Measurements from ENCODE around the gene CDH13. TPM values are rescaled to one million over a fixed set of nuclear protein-coding genes. Genes with fewer than 3 reads are reported as not detected.

CDH13 gene
- total RNA-seq, 1 donor from 2014 or later: not detected

DNA sequence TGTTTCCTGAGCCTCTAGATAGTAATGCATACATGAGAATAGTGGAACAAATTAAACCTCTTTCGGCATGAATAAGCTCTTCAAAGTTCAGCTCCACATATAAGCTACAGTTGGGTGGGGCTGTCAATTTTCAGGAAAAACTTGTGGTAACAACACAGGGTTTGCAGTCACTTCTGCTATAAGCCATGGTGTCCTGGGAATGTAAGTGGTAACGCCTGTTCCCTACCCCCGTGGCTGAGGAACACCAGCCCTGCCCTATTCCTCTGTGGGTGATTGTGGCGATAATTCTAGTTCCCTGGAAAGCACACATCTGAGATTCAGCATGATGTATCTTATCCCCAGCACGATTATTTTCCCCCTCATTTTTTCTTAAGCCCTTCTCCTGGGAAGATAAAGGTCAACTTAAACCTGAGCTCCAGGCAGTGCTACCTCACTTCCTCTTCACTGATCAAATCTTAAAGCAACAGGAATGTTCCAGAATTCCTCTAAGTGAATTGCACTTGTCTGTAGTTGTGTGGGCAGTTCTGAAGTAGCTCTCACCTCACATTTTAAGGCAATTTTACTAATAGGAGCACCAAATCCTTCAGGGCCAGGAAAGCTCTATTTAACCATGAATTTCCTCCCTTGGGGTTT is 680.3 kb downstream of the CDH13 start:
- Mint-ChIP-seq H3K27ac (no peak overlapping the region), H3K36me3 (ENCODE audit: low read depth) (no peaks in the 10 kb centered on the region), H3K27me3 (no peaks in the 10 kb centered on the region), H3K4me1 (no peaks in the 10 kb centered on the region), H3K4me3 (no peak overlapping the region), H3K9me3 (no peaks in the 10 kb centered on the region)
- intact Hi-C loops (cut with micrococcal nuclease): no loop called here
- DNase-seq: no peak

DNA sequence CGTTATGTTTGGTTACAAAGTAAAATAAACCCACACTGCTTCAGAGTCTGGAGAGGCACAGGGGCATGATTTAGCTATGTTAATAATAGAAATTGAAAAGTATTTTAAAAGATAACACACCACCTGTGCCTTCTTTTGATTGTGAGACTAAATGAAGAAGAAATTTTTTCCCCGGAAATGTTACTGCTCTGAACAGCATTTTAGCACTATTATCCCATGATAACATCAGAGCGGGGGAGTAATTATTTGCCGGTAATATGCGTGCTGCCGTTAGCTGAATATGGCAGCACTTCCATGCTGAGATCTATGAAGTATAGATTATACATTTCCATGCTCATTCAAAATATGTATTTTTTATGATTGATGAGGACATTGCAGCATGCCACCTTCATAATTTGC is 680.8 kb downstream of the CDH13 start:
- H3K27ac Mint-ChIP-seq: no peak overlapping the region
- no peaks in the 10 kb centered on the region for H3K36me3 Mint-ChIP-seq (ENCODE audit: low read depth)
- H3K9me3 Mint-ChIP-seq: no peaks in the 10 kb centered on the region
- H3K4me3 Mint-ChIP-seq: no peak overlapping the region
- no peaks in the 10 kb centered on the region for H3K27me3 Mint-ChIP-seq
- no peaks in the 10 kb centered on the region for H3K4me1 Mint-ChIP-seq
- intact Hi-C loops (cut with micrococcal nuclease): no loop called here
- DNase-seq: no peak

GRCh38 chr16:83308414-83308813 is 681.6 kb downstream of the CDH13 start:
- H3K9me3 Mint-ChIP-seq: no peaks in the 10 kb centered on the region
- intact Hi-C loops (cut with micrococcal nuclease): no loop called here
- no peak for DNase-seq
- no peaks in the 10 kb centered on the region for H3K4me1 Mint-ChIP-seq
- no peak overlapping the region for H3K27ac Mint-ChIP-seq
- H3K36me3 Mint-ChIP-seq (ENCODE audit: low read depth): no peaks in the 10 kb centered on the region
- no peak overlapping the region for H3K4me3 Mint-ChIP-seq
- no peaks in the 10 kb centered on the region for H3K27me3 Mint-ChIP-seq

- DNase-seq: no peak
- Mint-ChIP-seq H3K27ac (no peak overlapping the region), H3K27me3 (no peaks in the 10 kb centered on the region), H3K9me3 (no peaks in the 10 kb centered on the region), H3K4me1 (no peaks in the 10 kb centered on the region), H3K4me3 (no peak overlapping the region), H3K36me3 (ENCODE audit: low read depth) (no peaks in the 10 kb centered on the region)
- intact Hi-C loops (cut with micrococcal nuclease): no loop called here
Measured at GRCh38 chr16:83310816-83311215, 684.0 kb downstream of the CDH13 start.

GRCh38 chr16:83312015-83312717 is 685.4 kb downstream of the CDH13 start:
- Mint-ChIP-seq H3K4me1 (no peaks in the 10 kb centered on the region), H3K36me3 (ENCODE audit: low read depth) (no peaks in the 10 kb centered on the region), H3K27ac (no peak overlapping the region), H3K4me3 (no peak overlapping the region), H3K27me3 (no peaks in the 10 kb centered on the region), H3K9me3 (no peaks in the 10 kb centered on the region)
- no peak for DNase-seq
- intact Hi-C loops (cut with micrococcal nuclease): no loop called here

DNA sequence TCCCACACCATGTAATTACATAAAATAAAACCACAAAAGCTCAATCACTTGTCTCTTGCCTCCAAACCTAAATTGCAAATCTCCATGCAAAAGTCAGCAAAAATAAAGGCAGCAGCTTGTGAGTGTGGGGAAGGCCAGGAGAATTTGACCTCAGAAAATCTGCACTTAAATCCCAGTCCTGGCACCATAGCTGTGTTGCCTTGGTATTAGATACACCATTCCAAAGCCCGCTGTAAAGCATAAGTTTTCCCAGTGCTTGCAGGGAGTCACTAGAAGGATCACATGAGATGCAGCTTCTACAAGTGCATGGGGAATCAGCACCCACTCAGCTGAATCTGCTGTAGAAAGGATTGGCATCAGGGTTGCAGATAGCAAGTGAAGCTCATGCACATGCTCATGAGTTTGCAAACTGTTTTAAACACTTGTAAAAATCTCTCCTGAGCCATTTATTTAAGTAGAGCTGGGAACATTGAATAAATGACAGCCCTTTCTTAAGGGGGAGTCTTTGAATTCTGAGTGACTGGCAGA is 686.0 kb downstream of the CDH13 start:
- H3K27ac Mint-ChIP-seq: no peak overlapping the region
- no peaks in the 10 kb centered on the region for H3K9me3 Mint-ChIP-seq
- no peak overlapping the region for H3K4me3 Mint-ChIP-seq
- intact Hi-C loops (cut with micrococcal nuclease): no loop called here
- no peaks in the 10 kb centered on the region for H3K4me1 Mint-ChIP-seq
- H3K36me3 Mint-ChIP-seq (ENCODE audit: low read depth): no peaks in the 10 kb centered on the region
- no peak for DNase-seq
- H3K27me3 Mint-ChIP-seq: no peaks in the 10 kb centered on the region

- Mint-ChIP-seq H3K27me3 (no peaks in the 10 kb centered on the region), H3K27ac (no peak overlapping the region), H3K36me3 (ENCODE audit: low read depth) (no peaks in the 10 kb centered on the region), H3K9me3 (no peaks in the 10 kb centered on the region), H3K4me1 (no peaks in the 10 kb centered on the region), H3K4me3 (no peak overlapping the region)
- intact Hi-C loops (cut with micrococcal nuclease): no loop called here
- DNase-seq: no peak
Measured at GRCh38 chr16:83315271-83315670, 688.5 kb downstream of the CDH13 start.

- Mint-ChIP-seq H3K4me1 (no peaks in the 10 kb centered on the region), H3K27ac (no peak overlapping the region), H3K9me3 (no peaks in the 10 kb centered on the region), H3K4me3 (no peak overlapping the region), H3K36me3 (ENCODE audit: low read depth) (no peaks in the 10 kb centered on the region), H3K27me3 (no peaks in the 10 kb centered on the region)
- intact Hi-C loops (cut with micrococcal nuclease): no loop called here
- no peak for DNase-seq
Measured at GRCh38 chr16:83316458-83316857, 689.7 kb downstream of the CDH13 start.

GRCh38 chr16:83318390-83318789 is 691.6 kb downstream of the CDH13 start:
- H3K36me3 Mint-ChIP-seq (ENCODE audit: low read depth): no peaks in the 10 kb centered on the region
- H3K27me3 Mint-ChIP-seq: no peaks in the 10 kb centered on the region
- no peaks in the 10 kb centered on the region for H3K4me1 Mint-ChIP-seq
- no peak overlapping the region for H3K4me3 Mint-ChIP-seq
- H3K9me3 Mint-ChIP-seq: no peaks in the 10 kb centered on the region
- DNase-seq: no peak
- no peak overlapping the region for H3K27ac Mint-ChIP-seq
- intact Hi-C loops (cut with micrococcal nuclease): no loop called here

GRCh38 chr16:83328936-83329335 is 702.2 kb downstream of the CDH13 start:
- Mint-ChIP-seq H3K27ac (no peak overlapping the region), H3K4me3 (no peak overlapping the region), H3K36me3 (ENCODE audit: low read depth) (no peaks in the 10 kb centered on the region), H3K27me3 (no peaks in the 10 kb centered on the region), H3K4me1 (no peaks in the 10 kb centered on the region), H3K9me3 (no peaks in the 10 kb centered on the region)
- DNase-seq: no peak
- intact Hi-C loops (cut with micrococcal nuclease): no loop called here

- Mint-ChIP-seq H3K27me3 (no peaks in the 10 kb centered on the region), H3K4me3 (no peak overlapping the region), H3K27ac (no peak overlapping the region), H3K36me3 (ENCODE audit: low read depth) (no peaks in the 10 kb centered on the region), H3K4me1 (no peaks in the 10 kb centered on the region), H3K9me3 (no peaks in the 10 kb centered on the region)
- intact Hi-C loops (cut with micrococcal nuclease): no loop called here
- no peak for DNase-seq
Measured at GRCh38 chr16:83329441-83329840, 702.7 kb downstream of the CDH13 start.

DNA sequence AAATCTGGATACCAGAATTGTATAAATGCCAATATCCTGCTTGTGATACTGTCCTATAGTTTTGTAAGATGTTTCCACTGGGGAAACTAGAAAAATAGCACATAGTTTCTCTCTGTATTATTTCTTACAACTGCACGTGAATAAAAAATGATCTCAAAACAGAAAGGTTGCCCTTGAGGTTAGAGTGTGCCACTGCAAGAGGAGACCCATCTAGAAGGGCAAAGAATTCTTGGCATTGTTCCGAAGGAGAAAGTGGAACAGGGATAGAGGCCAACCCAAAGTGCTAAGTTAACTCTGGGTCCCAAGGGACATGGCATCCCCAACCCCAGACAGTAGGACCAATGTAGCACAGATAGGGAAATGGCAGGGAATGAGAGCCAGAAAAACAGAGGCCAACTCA is 703.5 kb downstream of the CDH13 start:
- Mint-ChIP-seq H3K4me1 (no peaks in the 10 kb centered on the region), H3K9me3 (no peaks in the 10 kb centered on the region), H3K36me3 (ENCODE audit: low read depth) (no peaks in the 10 kb centered on the region), H3K27me3 (no peaks in the 10 kb centered on the region), H3K4me3 (no peak overlapping the region), H3K27ac (no peak overlapping the region)
- no peak for DNase-seq
- intact Hi-C loops (cut with micrococcal nuclease): no loop called here

GRCh38 chr16:83335076-83335475 is 708.3 kb downstream of the CDH13 start:
- H3K27me3 Mint-ChIP-seq: no peaks in the 10 kb centered on the region
- no peaks in the 10 kb centered on the region for H3K9me3 Mint-ChIP-seq
- no peaks in the 10 kb centered on the region for H3K36me3 Mint-ChIP-seq (ENCODE audit: low read depth)
- H3K4me3 Mint-ChIP-seq: no peak overlapping the region
- no peak overlapping the region for H3K27ac Mint-ChIP-seq
- no peak for DNase-seq
- H3K4me1 Mint-ChIP-seq: peaks cover 2% of the 10 kb centered on the region
- intact Hi-C loops (cut with micrococcal nuclease): no loop called here

DNA sequence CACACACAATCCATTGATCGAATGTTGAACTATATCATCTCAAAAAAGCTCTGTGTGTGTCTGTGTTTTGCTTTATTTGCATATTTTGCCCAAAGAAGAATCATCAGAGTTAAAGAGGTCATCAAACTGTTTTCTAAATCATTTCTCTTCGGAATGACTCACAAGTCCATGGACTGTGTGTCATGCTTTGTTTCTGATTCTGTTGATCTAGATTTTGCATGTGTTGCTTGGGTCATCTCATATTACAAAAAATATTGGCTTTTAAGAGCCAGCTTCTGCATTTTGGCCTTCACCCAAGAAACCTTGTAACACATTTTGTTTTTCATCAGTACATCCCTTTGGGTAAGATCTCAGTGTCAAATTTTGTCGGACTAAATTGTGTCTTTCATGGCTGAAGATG is 709.8 kb downstream of the CDH13 start:
- no peaks in the 10 kb centered on the region for H3K36me3 Mint-ChIP-seq (ENCODE audit: low read depth)
- H3K27me3 Mint-ChIP-seq: no peaks in the 10 kb centered on the region
- DNase-seq: no peak
- no peaks in the 10 kb centered on the region for H3K9me3 Mint-ChIP-seq
- no peak overlapping the region for H3K27ac Mint-ChIP-seq
- intact Hi-C loops (cut with micrococcal nuclease): no loop called here
- peaks cover 2% of the 10 kb centered on the region for H3K4me1 Mint-ChIP-seq
- H3K4me3 Mint-ChIP-seq: no peak overlapping the region

DNA sequence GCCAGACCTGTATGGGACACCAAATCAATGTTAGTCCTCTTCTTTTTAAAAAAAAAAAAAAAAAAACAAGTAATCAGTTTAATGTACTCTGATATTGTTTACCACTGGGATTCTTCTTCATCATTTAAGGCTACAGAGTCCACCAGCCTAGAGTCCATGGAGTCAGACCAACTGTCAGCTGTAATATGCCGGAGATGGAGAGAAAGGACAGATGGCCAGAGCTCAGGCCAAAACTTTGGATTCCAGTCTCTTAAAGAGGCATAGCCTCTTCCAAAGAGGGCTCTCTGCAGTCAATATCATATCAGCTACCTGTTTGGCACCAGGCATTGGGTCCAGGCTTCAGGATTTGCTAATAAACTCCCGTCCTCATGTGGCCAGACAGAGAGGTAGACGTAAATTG is 711.4 kb downstream of the CDH13 start:
- intact Hi-C loops (cut with micrococcal nuclease): no loop called here
- Mint-ChIP-seq H3K27me3 (no peaks in the 10 kb centered on the region), H3K27ac (no peak overlapping the region), H3K4me1 (peaks cover 2% of the 10 kb centered on the region), H3K36me3 (ENCODE audit: low read depth) (no peaks in the 10 kb centered on the region), H3K4me3 (no peak overlapping the region), H3K9me3 (no peaks in the 10 kb centered on the region)
- no peak for DNase-seq
